Measurements from ENCODE around the gene IGSF6.
"Not testable (repeated sequence)": the region's sequence is repeated elsewhere in the genome, so short reads cannot be mapped to it uniquely, and the experiment has no call there.

The IGSF6 gene, protein sequence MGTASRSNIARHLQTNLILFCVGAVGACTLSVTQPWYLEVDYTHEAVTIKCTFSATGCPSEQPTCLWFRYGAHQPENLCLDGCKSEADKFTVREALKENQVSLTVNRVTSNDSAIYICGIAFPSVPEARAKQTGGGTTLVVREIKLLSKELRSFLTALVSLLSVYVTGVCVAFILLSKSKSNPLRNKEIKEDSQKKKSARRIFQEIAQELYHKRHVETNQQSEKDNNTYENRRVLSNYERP

DNA sequence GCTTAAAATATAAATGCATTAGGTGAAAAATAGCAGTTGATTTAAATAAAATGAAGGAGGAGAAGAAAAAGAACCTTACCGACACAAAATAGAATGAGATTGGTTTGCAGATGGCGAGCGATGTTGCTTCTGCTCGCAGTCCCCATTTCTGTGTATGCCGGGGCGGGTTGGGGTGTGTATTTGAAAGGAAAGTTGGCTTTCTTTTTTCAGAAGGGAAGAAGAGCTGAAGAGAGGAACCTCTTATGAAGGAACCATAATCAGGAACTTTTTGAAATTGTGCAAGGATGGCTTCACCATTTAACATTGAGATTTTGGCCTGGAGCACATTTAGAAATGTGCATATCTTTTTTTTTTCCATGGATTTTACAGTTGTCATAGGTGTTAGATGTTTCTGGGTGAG, at the start of gene IGSF6:
TSS of gene IGSF6 (minus strand) at position 156 of the 400 bp plus-strand sequence. CDS start at position 146, 10 bp downstream.
- DNase-seq, result no peak

DNA sequence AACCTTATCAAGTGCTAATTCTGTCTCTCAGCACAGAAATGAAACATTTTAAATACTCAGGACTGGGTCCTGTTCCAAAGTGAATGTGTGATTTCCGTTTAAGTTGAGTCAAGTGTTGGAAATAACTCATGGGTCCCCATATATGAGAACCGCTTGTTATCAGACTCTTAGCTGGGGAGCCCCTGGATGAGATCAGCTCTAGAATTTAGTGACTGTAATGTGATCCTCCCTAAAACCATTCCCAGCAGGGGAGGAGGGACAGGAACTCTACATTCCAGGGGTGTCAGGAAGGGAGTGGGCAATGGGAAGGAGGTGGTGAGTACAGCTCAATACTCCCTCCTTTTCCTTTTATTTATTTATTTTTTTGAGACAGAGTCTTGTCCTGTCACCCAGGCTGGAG, 48.9 kb upstream of the IGSF6 start:
- no peak for DNase-seq

DNA sequence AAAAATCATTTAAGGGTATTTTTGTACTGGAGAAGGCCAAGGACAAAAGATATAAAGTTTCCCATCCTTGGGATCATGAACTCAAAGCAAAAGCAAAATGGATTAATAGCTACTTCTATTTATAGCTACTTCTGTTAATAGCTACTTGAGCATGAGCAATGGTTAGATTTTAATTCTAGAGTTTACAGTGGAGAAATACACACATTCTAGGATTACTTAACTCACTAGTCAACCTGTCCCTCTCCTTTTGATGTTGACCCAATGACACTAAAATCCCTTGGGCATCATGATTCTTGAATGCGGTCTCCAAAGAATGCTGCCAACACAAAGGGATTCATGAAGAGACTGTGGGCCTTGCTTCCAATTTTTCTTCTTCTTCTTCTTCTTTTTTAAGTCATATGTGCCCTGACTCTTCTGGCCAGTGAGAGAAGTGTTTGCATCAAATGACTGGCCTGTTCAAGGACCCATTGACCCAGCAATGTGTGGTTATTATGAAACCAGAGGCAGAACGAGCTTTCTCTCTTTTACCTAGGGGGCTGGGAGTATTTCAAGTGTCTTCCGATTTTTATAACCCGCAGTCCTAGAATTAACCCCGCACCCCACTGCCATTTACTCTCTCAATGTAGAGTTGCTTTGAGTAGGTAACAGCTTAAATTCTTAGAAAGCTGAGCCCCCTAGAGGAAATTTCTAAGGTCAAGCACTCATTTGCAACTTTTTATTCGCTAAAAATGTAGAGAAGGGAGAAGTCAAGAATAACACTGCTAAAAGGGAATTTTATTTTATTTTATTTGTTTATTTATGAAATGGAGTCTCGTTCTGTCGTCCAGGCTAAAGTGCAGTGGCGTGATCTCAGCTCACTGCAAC, 46.0 kb upstream of the IGSF6 start:
- DNase-seq, result no peak

DNA sequence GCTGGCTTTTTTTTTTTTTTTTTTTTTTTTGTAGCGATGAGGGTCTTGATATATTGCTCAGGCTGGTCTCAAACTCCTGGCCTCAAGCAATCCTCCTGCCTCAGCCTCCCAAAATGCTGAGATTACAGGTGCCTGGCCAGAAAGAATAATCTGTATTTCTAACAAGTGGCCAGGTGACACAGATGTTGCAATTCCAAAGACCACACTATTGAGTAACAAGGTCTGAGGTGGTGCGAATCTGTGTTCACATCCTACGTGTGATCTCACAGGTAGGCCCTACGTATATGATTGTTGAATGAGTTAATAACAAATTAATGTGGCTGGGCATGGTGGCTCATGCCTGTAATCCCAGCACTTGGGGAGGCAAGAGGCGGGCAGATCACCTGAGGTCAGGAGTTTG, 44.6 kb upstream of the IGSF6 start:
- no peak for DNase-seq

DNA sequence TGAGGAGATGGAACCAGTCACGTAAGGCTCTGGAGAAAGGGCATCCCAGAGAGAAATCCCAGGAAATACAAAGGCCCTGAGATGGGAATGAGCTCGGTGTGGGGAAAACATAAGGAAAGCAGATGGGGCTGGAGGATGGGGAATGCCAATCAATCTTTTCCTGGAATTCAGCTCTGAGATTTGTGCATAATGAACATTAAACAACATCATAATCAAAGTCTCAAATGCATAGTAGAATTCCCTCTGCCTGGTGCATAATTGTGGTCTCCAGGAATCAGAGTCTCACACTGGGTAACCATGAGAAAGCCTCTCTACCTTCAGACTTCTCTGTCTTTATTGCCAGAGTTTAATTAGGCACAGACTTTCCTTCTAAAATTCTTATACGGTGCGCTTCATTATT, 42.2 kb upstream of the IGSF6 start:
- no peak for DNase-seq

DNA sequence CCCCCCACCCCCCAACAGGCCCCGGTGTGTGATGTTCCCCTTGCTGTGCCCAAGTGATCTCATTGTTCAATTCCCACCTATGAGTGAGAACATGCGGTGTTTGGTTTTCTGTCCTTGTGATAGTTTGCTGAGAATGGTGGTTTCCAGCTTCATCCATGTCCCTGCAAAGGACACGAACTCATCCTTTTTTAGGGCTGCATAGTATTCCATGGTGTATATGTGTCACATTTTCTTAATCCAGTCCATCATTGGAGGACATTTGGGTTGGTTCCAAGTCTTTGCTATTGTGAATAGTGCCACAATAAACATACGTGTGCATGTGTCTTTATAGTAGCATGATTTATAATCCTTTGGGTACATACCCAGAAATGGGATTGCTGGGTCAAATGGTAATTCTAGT, 38.6 kb upstream of the IGSF6 start:
- DNase-seq, result not testable (repeated sequence)

DNA sequence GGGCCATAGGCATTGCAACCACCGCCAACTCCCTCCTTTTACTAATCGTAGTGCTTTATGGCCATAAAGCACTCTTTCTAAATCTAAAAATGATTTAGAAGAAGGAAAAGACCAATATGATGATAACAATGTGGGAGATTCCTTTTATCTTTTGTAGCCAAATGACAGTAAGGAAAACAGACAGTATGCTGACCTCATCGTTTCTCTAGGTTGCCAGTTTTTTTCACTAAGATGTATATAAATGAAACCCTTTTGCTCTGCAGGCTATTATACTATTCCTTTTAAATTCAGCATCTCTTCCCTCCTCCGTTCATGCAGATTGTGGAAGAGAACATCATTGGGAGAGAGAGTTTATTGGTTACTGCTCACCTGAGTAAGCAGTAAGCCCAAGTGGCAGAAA, 36.7 kb upstream of the IGSF6 start:
- no peak for DNase-seq

DNA sequence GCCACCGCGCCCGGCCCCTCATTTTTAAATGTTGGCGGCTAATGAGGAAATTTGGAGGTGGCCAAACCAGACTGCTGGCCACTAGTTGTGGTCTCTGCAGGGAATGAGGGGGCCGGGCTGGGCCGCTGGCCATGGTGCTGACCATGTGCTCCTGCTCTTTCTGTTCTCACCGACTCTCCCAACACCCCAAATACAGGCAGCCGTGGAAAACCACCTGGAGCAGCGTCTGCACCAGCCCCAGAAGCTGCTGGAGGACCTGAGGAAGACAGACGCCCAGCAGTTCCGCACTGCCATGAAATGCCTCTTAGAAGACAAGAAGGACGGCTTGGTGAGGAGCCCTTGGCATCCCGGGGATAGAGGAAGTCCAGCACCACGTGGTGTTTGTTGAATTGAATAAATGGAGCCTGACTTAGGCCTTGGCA, 32.6 kb upstream of the IGSF6 start:
- no peak for DNase-seq

DNA sequence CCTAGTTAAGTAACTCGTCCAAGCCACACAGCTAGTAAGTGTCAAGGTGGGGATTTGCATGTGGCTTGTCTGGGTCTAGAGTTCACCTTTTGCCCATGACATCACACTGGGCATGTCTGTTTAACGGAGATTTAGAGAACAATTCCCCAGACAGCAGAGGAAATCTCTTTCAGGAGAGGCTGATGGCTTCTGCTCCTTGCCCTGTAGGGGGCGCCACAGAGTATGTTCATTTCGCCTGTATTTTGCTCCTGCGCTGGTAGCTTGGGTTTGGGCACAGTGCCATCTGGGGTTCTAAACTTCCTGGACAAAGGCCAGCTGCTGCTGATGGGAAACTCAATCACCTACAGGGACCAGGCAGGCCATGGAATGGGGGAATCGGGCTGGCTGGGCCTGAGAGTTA, 31.8 kb upstream of the IGSF6 start:
- peak; percentile 68 for DNase-seq

DNA sequence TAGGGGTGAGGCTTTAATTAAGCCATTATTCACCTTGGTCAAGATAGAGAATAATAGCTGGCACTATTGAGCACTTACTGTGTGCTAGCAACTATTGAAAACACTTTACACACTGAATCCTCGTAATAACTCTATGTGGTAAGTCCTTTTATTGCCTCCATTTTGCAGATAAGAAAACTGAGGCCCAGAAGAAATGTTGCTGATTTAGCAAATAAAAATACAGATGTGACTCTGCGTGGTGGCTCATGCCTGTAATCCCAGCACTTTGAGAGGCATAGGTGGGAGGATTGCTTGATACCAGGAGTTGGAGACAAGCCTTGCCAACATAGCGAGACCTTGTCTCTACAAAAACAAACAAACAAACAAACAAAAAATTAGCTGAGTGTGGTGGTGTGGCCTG, 30.8 kb upstream of the IGSF6 start:
- DNase-seq, result no peak

DNA sequence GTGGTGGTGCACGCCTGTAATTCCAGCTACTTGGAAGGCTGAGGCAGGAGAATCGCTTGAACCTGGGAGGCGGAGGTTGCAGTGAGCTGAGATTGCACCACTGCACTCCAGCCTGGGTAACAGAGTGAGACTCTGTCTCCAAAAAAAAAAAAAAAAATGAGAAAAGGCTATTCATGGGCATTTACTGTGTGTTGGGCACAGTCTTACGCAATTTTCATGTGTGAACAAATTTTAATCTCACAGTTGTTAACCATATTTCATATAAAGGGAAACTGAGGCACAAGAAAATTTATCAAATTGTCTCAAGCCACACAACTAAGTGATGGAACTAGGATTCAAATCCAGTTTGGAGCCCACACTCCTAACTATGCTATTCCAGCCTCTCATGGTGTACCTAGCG, 28.3 kb upstream of the IGSF6 start:
- DNase-seq, result not testable (repeated sequence)

DNA sequence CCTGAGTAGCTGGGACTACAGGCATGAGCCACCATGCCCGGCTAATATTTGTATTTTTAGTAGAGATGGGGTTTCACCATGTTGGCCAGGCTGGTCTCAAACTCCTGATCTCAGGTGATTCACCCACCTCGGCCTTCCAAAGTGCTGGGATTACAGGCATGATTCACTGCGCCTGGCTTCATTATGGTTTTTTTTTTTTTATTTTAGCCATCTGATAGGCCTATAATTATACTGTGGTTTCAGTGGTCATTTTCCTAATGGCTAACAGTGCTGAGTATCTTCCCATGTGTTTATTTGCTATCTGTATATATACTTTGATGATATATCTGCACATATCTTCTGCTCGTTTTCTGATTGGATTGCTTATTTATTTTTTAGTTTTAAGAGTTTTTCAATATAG, 22.0 kb upstream of the IGSF6 start:
- DNase-seq, result not testable (repeated sequence)

DNA sequence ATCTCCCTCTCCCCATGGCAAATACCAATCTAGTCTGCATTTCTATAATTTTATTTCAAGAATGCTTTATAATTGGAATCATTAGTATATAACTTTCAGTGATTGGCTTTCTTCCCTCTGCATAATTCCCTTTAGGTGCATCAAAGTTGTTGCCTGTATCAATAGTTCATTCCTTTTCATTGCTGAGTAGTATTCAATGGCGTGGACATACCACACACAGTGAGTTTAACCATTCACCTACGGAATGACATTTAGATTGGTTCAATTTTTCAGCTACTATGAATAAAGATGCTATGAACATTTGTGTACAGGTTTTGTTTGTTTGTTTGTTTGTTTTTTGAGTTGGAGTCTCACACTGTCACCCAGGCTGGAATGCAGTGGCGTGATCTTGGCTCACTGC, 21.1 kb upstream of the IGSF6 start:
- no peak for DNase-seq

DNA sequence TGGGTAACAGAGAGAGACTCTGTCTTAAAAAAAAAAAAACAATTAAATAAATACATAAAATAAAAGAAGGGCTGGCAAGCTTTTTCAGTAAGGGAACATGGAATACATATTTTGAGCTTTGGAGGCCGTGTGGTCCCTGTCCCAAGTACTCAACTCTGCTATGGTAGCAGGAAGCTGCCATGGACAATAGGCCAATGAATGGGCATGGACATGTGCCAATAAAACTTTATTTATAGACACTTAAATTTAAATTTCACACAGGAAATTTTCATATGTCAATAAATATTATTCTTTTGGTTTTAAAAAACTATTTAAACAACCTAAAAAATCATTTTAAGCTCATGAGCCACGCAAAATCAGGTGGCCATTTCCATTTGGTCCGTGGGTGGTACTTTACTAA, 15.2 kb upstream of the IGSF6 start:
- no peak for DNase-seq

DNA sequence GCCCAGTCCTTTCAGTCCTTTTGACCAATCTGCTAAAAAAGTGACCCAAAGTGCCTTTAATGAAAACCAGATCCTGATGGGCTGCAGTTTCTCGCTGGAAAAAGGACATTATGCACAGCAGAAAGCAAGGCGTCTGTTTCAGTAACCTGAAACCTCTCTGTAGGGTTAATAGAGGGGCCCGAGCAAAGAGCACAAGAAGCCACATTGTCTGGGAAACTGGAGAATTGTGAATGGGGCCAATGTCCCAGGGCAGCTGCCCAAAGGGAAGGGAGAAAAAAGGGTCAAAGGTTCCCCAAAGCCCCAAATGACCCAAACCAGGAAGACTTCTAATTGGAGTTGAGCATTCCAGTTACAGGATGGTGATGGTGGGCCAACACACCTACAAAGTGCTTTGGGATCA, 14.4 kb upstream of the IGSF6 start:
- DNase-seq, result no peak

DNA sequence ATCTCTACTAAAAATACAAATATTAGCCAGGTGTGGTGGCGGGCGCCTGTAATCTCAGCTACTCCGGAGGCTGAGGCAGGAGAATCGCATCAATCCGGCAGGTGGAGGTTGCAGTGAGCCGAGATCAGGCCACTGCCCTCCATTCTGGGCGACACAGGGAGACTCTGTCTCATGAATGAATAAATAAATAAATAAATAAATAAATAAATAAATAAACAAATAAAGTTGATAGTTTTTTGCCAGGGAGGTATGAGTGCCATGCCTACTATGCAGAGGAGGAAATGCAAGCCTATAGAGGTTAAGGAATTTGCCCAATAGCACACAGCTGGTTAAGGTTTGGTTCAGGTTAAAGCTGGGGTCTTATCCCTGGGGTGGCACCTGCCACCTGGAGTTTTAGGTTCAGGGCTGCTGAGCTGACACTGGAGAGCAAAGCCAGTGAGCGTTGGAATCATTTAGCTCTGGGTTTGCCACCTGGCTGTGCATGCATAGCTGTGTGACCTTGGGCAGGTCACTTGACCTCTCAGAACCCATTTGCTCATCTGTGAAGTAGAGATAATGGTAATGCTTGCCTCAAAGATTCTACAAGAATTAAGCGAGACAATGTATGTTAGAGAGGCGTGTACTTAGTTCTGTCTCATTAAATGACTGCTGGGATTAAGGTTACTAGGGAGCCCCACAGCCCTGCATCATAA, 12.5 kb upstream of the IGSF6 start:
- no peak for DNase-seq

DNA sequence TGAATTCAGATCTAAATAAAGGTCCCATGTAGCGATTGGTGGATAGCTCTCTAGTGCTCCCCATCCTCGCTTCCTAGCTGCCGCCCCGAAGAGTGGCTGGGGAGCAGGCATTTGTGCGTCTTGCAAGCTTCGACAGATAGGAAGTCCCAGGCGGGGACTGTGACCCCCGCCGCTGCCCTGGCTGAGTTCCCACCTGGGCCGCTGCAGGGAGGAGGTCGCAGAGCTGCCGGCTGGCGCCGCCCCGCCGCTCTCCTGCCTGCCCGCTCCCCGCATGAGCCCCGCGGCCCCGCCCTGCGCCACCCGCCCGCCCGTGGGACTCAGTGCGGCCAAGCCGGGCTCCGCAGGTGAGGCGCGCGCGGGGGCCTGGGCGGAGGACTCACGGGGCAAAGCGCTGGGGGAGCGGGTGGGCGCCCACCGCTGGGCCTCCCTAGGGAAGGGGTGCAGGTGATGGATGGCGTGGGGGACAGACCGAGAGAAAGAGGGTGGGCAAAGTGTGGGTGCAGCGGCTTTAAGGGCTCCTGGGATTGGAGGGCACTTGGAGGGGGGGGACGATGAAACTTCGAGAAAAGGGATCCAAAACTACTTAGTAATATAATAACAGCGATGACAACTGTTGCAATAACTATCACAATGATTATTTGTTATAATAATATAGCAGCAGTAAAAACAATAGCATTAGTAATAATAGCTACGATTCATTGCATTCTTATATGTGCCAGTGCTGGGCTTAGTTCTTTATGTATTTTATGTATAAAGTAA, 11.7 kb upstream of the IGSF6 start, which contains the start of gene OTOA:
TSS of gene OTOA (plus strand) at position 80 of the 759 bp plus-strand sequence. CDS start 14,547 bp downstream, outside the sequence.
- DNase-seq, result peak; percentile 24

DNA sequence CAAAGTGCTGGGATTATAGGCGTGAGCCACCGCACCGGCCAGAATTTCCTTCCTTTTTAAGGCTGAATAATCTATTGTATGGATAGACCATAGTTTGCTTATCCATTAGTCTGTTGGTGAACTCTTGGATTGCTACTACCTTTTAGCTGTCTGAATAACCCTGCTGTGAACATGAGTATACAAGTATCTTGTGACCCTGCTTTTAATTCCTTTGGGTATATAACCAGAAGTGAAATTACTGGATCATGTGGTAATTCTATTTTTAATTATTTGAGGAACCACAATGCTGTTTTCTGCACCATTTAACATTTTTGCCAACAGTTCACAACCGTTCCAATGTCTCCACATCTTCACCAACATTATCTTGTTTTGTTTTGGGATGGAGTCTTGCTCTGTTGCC, 6.7 kb upstream of the IGSF6 start:
- DNase-seq, result no peak

DNA sequence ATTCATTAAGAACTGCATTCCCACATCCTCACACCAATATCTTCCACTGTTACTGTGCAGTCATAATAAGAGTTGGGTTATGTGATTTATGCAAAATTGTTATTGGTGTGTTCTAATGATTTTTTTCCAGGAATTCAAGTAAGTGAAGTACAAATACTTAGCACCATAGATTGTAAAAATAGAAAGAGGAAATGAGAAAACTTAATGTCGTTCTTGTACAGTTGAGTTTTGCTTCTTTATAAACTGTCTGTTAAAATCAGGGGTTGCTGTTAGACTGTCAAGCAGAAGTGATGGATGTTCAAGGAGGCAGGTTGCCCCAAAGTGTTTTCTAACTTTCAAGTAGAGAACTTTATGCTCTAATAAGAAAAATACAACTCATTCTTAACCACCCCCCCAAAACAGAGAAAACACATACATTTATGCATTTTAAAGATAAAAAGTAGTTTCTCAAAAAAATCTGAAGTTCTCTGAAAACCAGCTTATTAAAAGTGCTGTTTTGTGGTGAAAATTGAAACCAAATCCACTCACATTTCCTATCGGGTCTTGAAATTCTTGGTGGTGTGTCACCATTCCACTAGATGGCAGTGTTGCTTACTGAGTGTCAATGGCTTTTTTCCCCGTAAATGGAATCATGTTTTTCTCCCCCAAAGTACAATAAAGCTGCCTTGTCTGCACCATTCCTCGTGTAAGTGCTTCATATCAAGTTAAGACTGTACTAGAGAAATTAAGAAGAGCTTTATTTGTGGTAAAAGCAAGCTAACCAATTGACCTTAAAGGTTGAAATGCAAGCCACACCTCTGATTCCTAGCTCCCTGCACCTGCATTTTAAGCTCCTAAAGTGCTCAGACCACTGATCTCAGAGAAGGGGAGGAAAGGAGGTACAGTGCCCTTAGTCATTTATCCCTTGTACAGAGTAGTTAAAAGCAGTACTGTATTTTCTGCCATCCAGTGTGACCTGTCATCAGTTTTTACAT, 4.7 kb upstream of the IGSF6 start:
- peak; percentile 43 for DNase-seq

DNA sequence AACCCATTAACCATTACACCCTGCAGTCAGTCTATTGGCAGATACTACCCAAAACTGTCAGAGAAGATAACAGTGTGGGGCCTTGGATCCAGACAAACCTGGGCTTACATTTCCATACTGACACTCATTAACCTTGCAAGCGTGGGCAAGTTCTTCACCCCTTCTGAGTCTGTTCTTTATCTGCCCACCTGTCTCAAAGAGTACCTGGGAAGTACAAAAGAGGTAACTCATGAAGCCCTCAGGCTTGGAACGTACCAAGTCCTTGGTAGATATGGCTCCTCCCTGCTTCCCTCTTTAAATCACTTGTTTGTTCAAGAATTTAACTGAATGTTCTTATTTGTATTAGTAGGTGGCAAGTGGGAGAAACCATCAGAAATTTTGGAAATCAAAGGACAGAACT, 2.5 kb upstream of the IGSF6 start:
- DNase-seq, result no peak

DNA sequence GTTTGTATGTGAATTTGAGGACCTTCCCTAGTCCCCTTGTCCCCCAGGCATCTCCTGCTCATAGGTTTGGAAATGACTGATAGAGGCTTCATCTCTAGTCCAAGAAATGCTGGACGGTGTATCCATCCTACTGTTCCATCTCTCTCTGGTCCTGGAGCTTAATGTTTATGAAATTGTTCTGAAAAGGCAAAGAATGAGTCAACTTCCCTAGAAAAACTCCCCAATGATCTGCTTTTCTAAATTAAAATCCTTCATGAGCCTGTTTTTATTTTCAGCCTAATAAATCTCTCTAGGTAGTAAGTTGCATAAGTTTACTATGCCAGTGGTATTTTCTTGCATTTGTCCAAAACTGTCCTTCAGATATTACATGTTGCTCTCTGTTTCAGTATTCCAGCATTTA, 2.1 kb upstream of the IGSF6 start:
- DNase-seq, result no peak

DNA sequence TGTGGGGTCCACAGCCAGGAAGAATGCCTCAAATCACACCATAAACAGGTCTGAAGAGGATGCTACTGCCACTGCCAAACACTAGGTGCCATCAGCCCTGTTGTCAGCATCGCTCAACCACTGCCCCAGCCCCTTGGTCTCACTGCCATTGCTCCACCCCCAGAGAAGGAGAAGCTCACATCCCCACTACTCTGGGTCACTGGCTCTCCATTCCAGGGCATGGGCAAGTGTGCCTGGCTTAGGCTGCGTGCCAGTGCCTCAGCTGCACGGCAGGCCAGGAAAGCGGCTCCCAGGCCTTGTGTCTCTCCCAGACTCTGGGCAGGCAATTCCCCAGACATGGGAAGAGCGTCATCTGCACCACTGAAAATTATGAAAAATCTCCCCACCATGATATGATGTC, 1.2 kb upstream of the IGSF6 start:
- no peak for DNase-seq
